Ectodermal cell (in vitro differentiated cells): ENCODE data around the gene FBRS.
"Not testable (repeated sequence)": the region's sequence is repeated elsewhere in the genome, so short reads cannot be mapped to it uniquely, and the experiment has no call there.

Source experiments
- H3K27ac ChIP-seq: 2 replicates; pipeline ENCODE4 v1.7.0; 2013; ENCODE audit warnings: mild to moderate bottlenecking, low read depth, low read length; ENCODE audit not compliant: insufficient read depth, poor library complexity, severe bottlenecking
- H3K27me3 ChIP-seq: 2 replicates; pipeline ENCODE4 v1.7.0; 2013; ENCODE audit warnings: mild to moderate bottlenecking, low read length; ENCODE audit not compliant: insufficient read depth, control insufficient read depth, poor library complexity, severe bottlenecking
- H3K36me3 ChIP-seq: one replicate; pipeline ENCODE4 v1.7.0; 2013; ENCODE audit warnings: low read length; ENCODE audit not compliant: control insufficient read depth, insufficient read depth
- H3K4me1 ChIP-seq: one replicate; pipeline ENCODE4 v1.7.0; 2013; ENCODE audit warnings: low read length; ENCODE audit not compliant: control insufficient read depth, insufficient read depth
- H3K4me3 ChIP-seq: 2 replicates; pipeline ENCODE4 v1.7.0; 2013; ENCODE audit warnings: low read depth, low read length, control low read depth; ENCODE audit not compliant: insufficient read depth
- H3K9me3 ChIP-seq: 2 replicates; pipeline ENCODE4 v1.7.0; 2013; ENCODE audit warnings: mild to moderate bottlenecking, low read length, moderate library complexity; ENCODE audit not compliant: control insufficient read depth
- WGBS, 2 experiments: methylation state at CpG; one replicate each; pipeline ENCODE4 v1.1.7; 2013; ENCODE audit warnings: missing lambda C conversion rate in 2 of 2; 5-methylcytosine and 5-hydroxymethylcytosine counted together

FBRS gene

GRCh38 chr16:30678586-30678970 is 20.3 kb downstream of the FBRS start:
- H3K4me1 ChIP-seq, result peaks cover 5% of the 10 kb centered on the region
- H3K27me3 ChIP-seq, result peaks cover 99% of the 10 kb centered on the region
- 36 to 57% methylated on average over 3 of the region's 3 CpGs for WGBS, 2 experiments
- no peak overlapping the region for H3K27ac ChIP-seq
- no peaks in the 10 kb centered on the region for H3K9me3 ChIP-seq
- no peaks in the 10 kb centered on the region for H3K36me3 ChIP-seq
- H3K4me3 ChIP-seq, result no peak overlapping the region

GRCh38 chr16:30680326-30680725 is 22.1 kb downstream of the FBRS start:
- Histone ChIP-seq H3K27ac (no peak overlapping the region), H3K36me3 (no peaks in the 10 kb centered on the region), H3K4me3 (no peak overlapping the region), H3K27me3 (peaks cover 96% of the 10 kb centered on the region), H3K9me3 (no peaks in the 10 kb centered on the region), H3K4me1 (peaks cover 5% of the 10 kb centered on the region)
- WGBS, 2 experiments, result 88 to 90% methylated on average over 3 of the region's 3 CpGs

- no peaks in the 10 kb centered on the region for H3K36me3 ChIP-seq
- H3K4me3 ChIP-seq, result no peak overlapping the region
- H3K4me1 ChIP-seq, result no peaks in the 10 kb centered on the region
- peaks cover 96% of the 10 kb centered on the region for H3K27me3 ChIP-seq
- no peak overlapping the region for H3K27ac ChIP-seq
- no peaks in the 10 kb centered on the region for H3K9me3 ChIP-seq
- WGBS, 2 experiments, result 55 to 63% methylated on average over 4 of the region's 4 CpGs
Measured at GRCh38 chr16:30688701-30689100, 30.5 kb downstream of the FBRS start.

GRCh38 chr16:30691907-30692306 is 33.7 kb downstream of the FBRS start:
- Histone ChIP-seq H3K4me3 (no peak overlapping the region), H3K9me3 (no peaks in the 10 kb centered on the region), H3K36me3 (no peaks in the 10 kb centered on the region), H3K4me1 (no peaks in the 10 kb centered on the region), H3K27me3 (peaks cover 86% of the 10 kb centered on the region), H3K27ac (no peak overlapping the region)
- 33 to 39% methylated on average over 4 of the region's 4 CpGs for WGBS, 2 experiments

- no peaks in the 10 kb centered on the region for H3K9me3 ChIP-seq
- peaks cover 84% of the 10 kb centered on the region for H3K27me3 ChIP-seq
Measured at GRCh38 chr16:30692396-30693064, 34.3 kb downstream of the FBRS start.

GRCh38 chr16:30694926-30695693 is 36.9 kb downstream of the FBRS start:
- Histone ChIP-seq H3K27ac (no peak overlapping the region), H3K4me1 (peaks cover 4% of the 10 kb centered on the region), H3K27me3 (peaks cover 58% of the 10 kb centered on the region), H3K4me3 (no peak overlapping the region), H3K9me3 (no peaks in the 10 kb centered on the region), H3K36me3 (peaks cover 3% of the 10 kb centered on the region)
- WGBS, 2 experiments, result 90 to 94% methylated on average over 11 of the region's 11 CpGs

More at GRCh38 chr16:30692396-30693064, 34.3 kb downstream of the FBRS start:
- Histone ChIP-seq H3K4me1 (no peaks in the 10 kb centered on the region), H3K27ac (no peak overlapping the region), H3K36me3 (no peaks in the 10 kb centered on the region), H3K4me3 (no peak overlapping the region)
- WGBS, 2 experiments, result 33% methylated on average over 10 of the region's 10 CpGs

GRCh38 chr16:30696646-30697045 is 38.4 kb downstream of the FBRS start:
- not testable (repeated sequence) for H3K4me1 ChIP-seq, H3K9me3 ChIP-seq, H3K27ac ChIP-seq, H3K4me3 ChIP-seq
- peaks cover 18% of the 10 kb centered on the region for H3K36me3 ChIP-seq
- WGBS, 2 experiments, result 84 to 86% methylated on average over 3 of the region's 3 CpGs
- H3K27me3 ChIP-seq, result peaks cover 43% of the 10 kb centered on the region

GRCh38 chr16:30697264-30698138 is 39.3 kb downstream of the FBRS start:
- whole genome bisulfite sequencing, 2 experiments, result 17 to 18% methylated on average over 26 of the region's 26 CpGs
- peak overlapping the region; percentile 100 for H3K27ac ChIP-seq

GRCh38 chr16:30698139-30698815 is 40.0 kb downstream of the FBRS start:
- Histone ChIP-seq H3K9me3 (no peaks in the 10 kb centered on the region), H3K36me3 (peaks cover 25% of the 10 kb centered on the region), H3K27ac (peak overlapping the region; percentile 100), H3K4me3 (peak overlapping the region; percentile 100), H3K27me3 (peaks cover 27% of the 10 kb centered on the region), H3K4me1 (peaks cover 4% of the 10 kb centered on the region)
- 0% methylated on average over 76 of the region's 76 CpGs for WGBS, 2 experiments

More at GRCh38 chr16:30697264-30698138, 39.3 kb downstream of the FBRS start:
- Histone ChIP-seq H3K27me3 (peaks cover 35% of the 10 kb centered on the region), H3K9me3 (no peaks in the 10 kb centered on the region), H3K36me3 (peaks cover 23% of the 10 kb centered on the region), H3K4me3 (peak overlapping the region; percentile 100), H3K4me1 (peaks cover 4% of the 10 kb centered on the region)
